GM12878 (cell line): ENCODE measurements around the gene TM9SF2. TPM values are rescaled to one million over a fixed set of nuclear protein-coding genes. Genes with fewer than 3 reads are reported as not detected.

Experiments used
- CEBPB ChIP-seq, 2 experiments: fragments of 150-350 bp in 1 of 2; IDR thresholded peaks; 2 replicates each; pipeline ENCODE4 v1.6.1; 2012 to 2014; ENCODE audit warnings: low read depth in 2 of 2, low read length in 2 of 2, borderline replicate concordance in 1 of 2, inconsistent platforms in 1 of 2
- CHD2 ChIP-seq: IDR thresholded peaks from 2 replicates; pipeline ENCODE4 v1.6.1; 2011; ENCODE audit warnings: low read depth, low read length, improper control_type of control experiment, borderline replicate concordance
- DPF2 ChIP-seq: fragments of 450-650 bp; IDR thresholded peaks from 2 replicates; pipeline ENCODE4 v1.6.1; 2017; ENCODE audit warnings: mild to moderate bottlenecking
- FOS ChIP-seq: IDR thresholded peaks from 3 replicates; pipeline ENCODE4 v1.6.1; 2011; ENCODE audit warnings: borderline replicate concordance; ENCODE audit not compliant: insufficient read length; ENCODE audit errors: extremely low read depth
- FOXK2 ChIP-seq: fragments of 450-650 bp; IDR thresholded peaks from 2 replicates; pipeline ENCODE4 v1.6.1; 2017; ENCODE audit warnings: mild to moderate bottlenecking, moderate library complexity
- KAT2A ChIP-seq: conservative IDR thresholded peaks from 2 replicates; pipeline ENCODE4 v1.6.1; 2011; ENCODE audit warnings: low read depth, low read length; ENCODE audit not compliant: control insufficient read depth
- MTA2 ChIP-seq: fragments of 450-650 bp; IDR thresholded peaks from 2 replicates; pipeline ENCODE4 v1.6.1; 2016; ENCODE audit warnings: low read depth, mild to moderate bottlenecking, moderate library complexity
- NFIC ChIP-seq: IDR thresholded peaks from 2 replicates; pipeline ENCODE4 v1.6.1; 2012; ENCODE audit warnings: low read depth, mild to moderate bottlenecking, inconsistent platforms, low read length, moderate library complexity
- PML ChIP-seq: IDR thresholded peaks from 2 replicates; pipeline ENCODE4 v1.6.1; 2012; ENCODE audit warnings: low read length, inconsistent platforms
- RELA ChIP-seq: fragments of 450-650 bp; IDR thresholded peaks from 2 replicates; pipeline ENCODE4 v1.8.0; 2014; ENCODE audit warnings: borderline replicate concordance; ENCODE audit not compliant: partially characterized antibody
- SIN3A ChIP-seq: IDR thresholded peaks from 2 replicates; pipeline ENCODE4 v1.6.1; 2012; ENCODE audit warnings: low read depth, low read length, improper control_type of control experiment
- SREBF1 ChIP-seq: IDR thresholded peaks from 2 replicates; pipeline ENCODE4 v1.6.1; 2012; ENCODE audit warnings: mild to moderate bottlenecking, low read length
- SREBF2 ChIP-seq: IDR thresholded peaks from 2 replicates; pipeline ENCODE4 v1.6.1; 2012; ENCODE audit warnings: mild to moderate bottlenecking, low read length
- TCF12 ChIP-seq: IDR thresholded peaks from 2 replicates; pipeline ENCODE4 v1.6.1; 2011; ENCODE audit warnings: low read depth, mild to moderate bottlenecking, low read length
- YBX1 ChIP-seq: fragments of 450-650 bp; IDR thresholded peaks from 2 replicates; pipeline ENCODE4 v1.6.1; 2016; ENCODE audit warnings: antibody characterized with exemption
- ZNF217 ChIP-seq: fragments of 450-650 bp; IDR thresholded peaks from 2 replicates; pipeline ENCODE4 v1.6.1; 2017; ENCODE audit warnings: antibody characterized with exemption, mild to moderate bottlenecking
- ZNF384 ChIP-seq: IDR thresholded peaks from 2 replicates; pipeline ENCODE4 v1.6.1; 2012; ENCODE audit warnings: low read depth, mild to moderate bottlenecking, low read length, improper control_type of control experiment, borderline replicate concordance
- polyA plus RNA-seq, 11 experiments: library from polyadenylated mRNA; depleted of rRNA in 4 of 11; unstranded in 6 of 11; stranded (reverse) in 5 of 11; fragments of >200 nt; fragmentation: Nextera tagmentation in 4 of 11; fragmentation: Illumina TruSeq in 1 of 11; extraction: Ambion mirVana in 4 of 11; extraction: Trizol in 1 of 11; gene quantifications; 1 replicate in 1 of 11; 2 replicates in 10 of 11; pipeline versions ENCODE4 v1.2.1 to v1.2.3, GENCODE V29; 2011 to 2016; ENCODE audit warnings: inconsistent platforms in 2 of 11, missing spikeins in 2 of 11, low read depth in 1 of 11
- total RNA-seq, 4 experiments: library from RNA; depleted of rRNA in 3 of 4; stranded (reverse); fragments of >200 nt in 3 of 4; fragmentation: Illumina TruSeq in 1 of 4; extraction: Trizol in 1 of 4; gene quantifications; 2 replicates each; pipeline versions ENCODE4 v1.2.1 to v1.2.3, GENCODE V29; 2013 to 2021
- TF ChIP-seq, protein P1 (sequence below): IDR thresholded peaks from 2 replicates; pipeline ENCODE4 v1.6.1; 2012; ENCODE audit warnings: low read depth, low read length, improper control_type of control experiment
- TF ChIP-seq, protein P2 (sequence below): fragments of 450-650 bp; IDR thresholded peaks from 2 replicates; pipeline ENCODE4 v1.6.1; 2016; ENCODE audit warnings: mild to moderate bottlenecking
- TF ChIP-seq, protein P3 (sequence below): fragments of 450-650 bp; IDR thresholded peaks from 2 replicates; pipeline ENCODE4 v1.6.1; 2017; ENCODE audit warnings: borderline replicate concordance
- TF ChIP-seq, protein P4 (sequence below): fragments of 450-650 bp; IDR thresholded peaks from 2 replicates; pipeline ENCODE4 v1.6.1; 2017; ENCODE audit warnings: mild to moderate bottlenecking, moderate library complexity

Gene TM9SF2
- total and polyA plus RNA-seq, 10 of the 15 experiments (the other 5 are each of a cell fraction or from before 2014, with no cell fraction given) = 34.6 to 128 (median 79.2) TPM

DNA sequence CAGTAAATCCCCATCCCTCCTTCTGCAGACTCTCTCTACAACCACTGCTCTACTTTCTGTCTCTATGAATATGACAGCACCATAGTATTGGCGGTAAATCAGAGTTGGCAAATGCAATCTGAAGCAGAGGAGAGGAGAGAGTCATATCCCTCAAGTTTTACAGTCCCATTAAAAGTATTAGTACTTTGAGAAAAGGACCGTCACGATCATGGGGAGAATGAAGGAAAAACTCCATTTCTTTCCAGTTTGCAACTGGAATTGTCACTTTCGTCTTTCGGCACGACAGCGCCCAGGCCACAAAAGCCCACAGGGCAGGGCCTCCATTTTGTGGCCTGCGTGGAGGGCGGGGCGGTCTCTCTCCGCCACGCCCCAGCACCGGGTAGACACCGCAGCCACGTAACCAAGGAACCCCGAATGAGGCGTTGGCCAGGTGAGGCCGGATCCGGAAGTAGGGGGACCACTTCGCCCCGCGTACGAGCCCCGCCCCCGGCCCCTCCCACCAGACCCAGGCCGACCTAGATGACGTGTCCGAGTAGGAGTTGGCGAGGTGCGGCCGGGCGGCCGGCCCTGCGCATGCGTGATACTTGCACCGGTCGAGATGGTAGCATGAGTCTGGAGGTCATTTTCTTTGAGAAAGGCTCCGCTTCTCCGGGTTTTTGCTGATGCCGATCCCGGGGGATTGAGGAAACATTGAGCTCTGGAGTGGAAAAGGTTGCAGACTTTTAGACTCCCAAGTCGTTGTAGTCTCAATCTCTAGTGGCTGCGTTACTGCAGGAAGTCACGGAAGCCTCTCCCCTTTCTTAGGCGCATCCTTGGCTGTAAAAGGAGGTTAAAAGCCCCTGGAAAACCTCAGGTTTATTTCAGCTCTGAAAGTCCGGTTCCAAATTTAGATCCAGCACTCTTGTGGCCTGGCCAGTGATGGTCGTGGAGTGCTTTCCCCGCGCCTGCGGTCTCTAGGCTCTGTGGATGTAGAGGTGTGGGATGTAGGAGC, 2.8 kb upstream of the TM9SF2 start (continued):
- TF ChIP-seq PML = peak; percentile 64; the same call in 1 of the 2 replicates
- no peak; the same call in 1 of the 2 replicates for TF ChIP-seq NFIC
- TF ChIP-seq TCF12 = no peak
- TF ChIP-seq, protein P1, sequence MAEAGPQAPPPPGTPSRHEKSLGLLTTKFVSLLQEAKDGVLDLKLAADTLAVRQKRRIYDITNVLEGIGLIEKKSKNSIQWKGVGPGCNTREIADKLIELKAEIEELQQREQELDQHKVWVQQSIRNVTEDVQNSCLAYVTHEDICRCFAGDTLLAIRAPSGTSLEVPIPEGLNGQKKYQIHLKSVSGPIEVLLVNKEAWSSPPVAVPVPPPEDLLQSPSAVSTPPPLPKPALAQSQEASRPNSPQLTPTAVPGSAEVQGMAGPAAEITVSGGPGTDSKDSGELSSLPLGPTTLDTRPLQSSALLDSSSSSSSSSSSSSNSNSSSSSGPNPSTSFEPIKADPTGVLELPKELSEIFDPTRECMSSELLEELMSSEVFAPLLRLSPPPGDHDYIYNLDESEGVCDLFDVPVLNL = no peak
- no peak for TF ChIP-seq CHD2
- TF ChIP-seq SREBF1 = no peak
- TF ChIP-seq ZNF217 = peak; percentile 47; the same call in 1 of the 2 replicates
- TF ChIP-seq, protein P2, sequence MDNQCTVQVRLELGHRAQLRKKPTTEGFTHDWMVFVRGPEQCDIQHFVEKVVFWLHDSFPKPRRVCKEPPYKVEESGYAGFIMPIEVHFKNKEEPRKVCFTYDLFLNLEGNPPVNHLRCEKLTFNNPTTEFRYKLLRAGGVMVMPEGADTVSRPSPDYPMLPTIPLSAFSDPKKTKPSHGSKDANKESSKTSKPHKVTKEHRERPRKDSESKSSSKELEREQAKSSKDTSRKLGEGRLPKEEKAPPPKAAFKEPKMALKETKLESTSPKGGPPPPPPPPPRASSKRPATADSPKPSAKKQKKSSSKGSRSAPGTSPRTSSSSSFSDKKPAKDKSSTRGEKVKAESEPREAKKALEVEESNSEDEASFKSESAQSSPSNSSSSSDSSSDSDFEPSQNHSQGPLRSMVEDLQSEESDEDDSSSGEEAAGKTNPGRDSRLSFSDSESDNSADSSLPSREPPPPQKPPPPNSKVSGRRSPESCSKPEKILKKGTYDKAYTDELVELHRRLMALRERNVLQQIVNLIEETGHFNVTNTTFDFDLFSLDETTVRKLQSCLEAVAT = peak; percentile 49
- TF ChIP-seq SIN3A = no peak
- no peak for TF ChIP-seq ZNF384
- TF ChIP-seq, protein P3, sequence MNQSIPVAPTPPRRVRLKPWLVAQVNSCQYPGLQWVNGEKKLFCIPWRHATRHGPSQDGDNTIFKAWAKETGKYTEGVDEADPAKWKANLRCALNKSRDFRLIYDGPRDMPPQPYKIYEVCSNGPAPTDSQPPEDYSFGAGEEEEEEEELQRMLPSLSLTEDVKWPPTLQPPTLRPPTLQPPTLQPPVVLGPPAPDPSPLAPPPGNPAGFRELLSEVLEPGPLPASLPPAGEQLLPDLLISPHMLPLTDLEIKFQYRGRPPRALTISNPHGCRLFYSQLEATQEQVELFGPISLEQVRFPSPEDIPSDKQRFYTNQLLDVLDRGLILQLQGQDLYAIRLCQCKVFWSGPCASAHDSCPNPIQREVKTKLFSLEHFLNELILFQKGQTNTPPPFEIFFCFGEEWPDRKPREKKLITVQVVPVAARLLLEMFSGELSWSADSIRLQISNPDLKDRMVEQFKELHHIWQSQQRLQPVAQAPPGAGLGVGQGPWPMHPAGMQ = no peak
- peak; percentile 35 for TF ChIP-seq RELA
- TF ChIP-seq DPF2 = no peak
- TF ChIP-seq MTA2 = no peak
- no peak for TF ChIP-seq YBX1
- TF ChIP-seq KAT2A = no peak
- 0 out of 2 replicates have a peak, but pooled peaks have one; percentile 29 for TF ChIP-seq SREBF2
- TF ChIP-seq CEBPB (IDR thresholded peaks at IDR 0.05; ENCODE audit: borderline replicate concordance in 1 of 2, low read depth in 2 of 2, low read length in 2 of 2) = no peak
- TF ChIP-seq FOXK2 = no peak
- TF ChIP-seq, protein P4, sequence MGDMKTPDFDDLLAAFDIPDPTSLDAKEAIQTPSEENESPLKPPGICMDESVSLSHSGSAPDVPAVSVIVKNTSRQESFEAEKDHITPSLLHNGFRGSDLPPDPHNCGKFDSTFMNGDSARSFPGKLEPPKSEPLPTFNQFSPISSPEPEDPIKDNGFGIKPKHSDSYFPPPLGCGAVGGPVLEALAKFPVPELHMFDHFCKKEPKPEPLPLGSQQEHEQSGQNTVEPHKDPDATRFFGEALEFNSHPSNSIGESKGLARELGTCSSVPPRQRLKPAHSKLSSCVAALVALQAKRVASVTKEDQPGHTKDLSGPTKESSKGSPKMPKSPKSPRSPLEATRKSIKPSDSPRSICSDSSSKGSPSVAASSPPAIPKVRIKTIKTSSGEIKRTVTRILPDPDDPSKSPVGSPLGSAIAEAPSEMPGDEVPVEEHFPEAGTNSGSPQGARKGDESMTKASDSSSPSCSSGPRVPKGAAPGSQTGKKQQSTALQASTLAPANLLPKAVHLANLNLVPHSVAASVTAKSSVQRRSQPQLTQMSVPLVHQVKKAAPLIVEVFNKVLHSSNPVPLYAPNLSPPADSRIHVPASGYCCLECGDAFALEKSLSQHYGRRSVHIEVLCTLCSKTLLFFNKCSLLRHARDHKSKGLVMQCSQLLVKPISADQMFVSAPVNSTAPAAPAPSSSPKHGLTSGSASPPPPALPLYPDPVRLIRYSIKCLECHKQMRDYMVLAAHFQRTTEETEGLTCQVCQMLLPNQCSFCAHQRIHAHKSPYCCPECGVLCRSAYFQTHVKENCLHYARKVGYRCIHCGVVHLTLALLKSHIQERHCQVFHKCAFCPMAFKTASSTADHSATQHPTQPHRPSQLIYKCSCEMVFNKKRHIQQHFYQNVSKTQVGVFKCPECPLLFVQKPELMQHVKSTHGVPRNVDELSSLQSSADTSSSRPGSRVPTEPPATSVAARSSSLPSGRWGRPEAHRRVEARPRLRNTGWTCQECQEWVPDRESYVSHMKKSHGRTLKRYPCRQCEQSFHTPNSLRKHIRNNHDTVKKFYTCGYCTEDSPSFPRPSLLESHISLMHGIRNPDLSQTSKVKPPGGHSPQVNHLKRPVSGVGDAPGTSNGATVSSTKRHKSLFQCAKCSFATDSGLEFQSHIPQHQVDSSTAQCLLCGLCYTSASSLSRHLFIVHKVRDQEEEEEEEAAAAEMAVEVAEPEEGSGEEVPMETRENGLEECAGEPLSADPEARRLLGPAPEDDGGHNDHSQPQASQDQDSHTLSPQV = no peak
- no peak for TF ChIP-seq FOS
